GM12891 (cell line): ENCODE results near the gene SPPL3.
A peak's percentile ranks its signal among the peaks of the same experiment; 100 is the strongest.

Experiments used
- DNase-seq: peaks from one replicate; pipeline ENCODE4 v3.0.0; 2011; ENCODE audit warnings: low spot score; ENCODE audit not compliant: insufficient read length
- FAIRE-seq: peaks from 2 replicates; lab custom pipeline; 2011; peaks lifted over from hg19 to GRCh38; lab: Jason Lieb, UNC
- PAX5 ChIP-seq: IDR thresholded peaks from 2 replicates; pipeline ENCODE4 v1.6.1; 2011; ENCODE audit warnings: low read length, moderate library complexity, mild to moderate bottlenecking; ENCODE audit not compliant: insufficient read depth, severe bottlenecking
- POLR2A ChIP-seq: IDR thresholded peaks from 2 replicates; pipeline ENCODE4 v1.6.1; 2011; ENCODE audit warnings: low read depth, low read length, control low read depth
- POLR2AphosphoS5 ChIP-seq: IDR thresholded peaks from 2 replicates; pipeline ENCODE4 v1.6.1; 2011; ENCODE audit warnings: low read depth, low read length, control low read depth
- POU2F2 ChIP-seq: IDR thresholded peaks from 2 replicates; pipeline ENCODE4 v1.6.1; 2011; ENCODE audit warnings: low read depth, mild to moderate bottlenecking, control low read depth, low read length, moderate library complexity
- SPI1 ChIP-seq: IDR thresholded peaks from 2 replicates; pipeline ENCODE4 v1.6.1; 2011; ENCODE audit warnings: low read depth, low read length, control low read depth
- TAF1 ChIP-seq: IDR thresholded peaks from 2 replicates; pipeline ENCODE4 v1.6.1; 2011; ENCODE audit warnings: low read depth, low read length, control low read depth

Gene SPPL3

DNA sequence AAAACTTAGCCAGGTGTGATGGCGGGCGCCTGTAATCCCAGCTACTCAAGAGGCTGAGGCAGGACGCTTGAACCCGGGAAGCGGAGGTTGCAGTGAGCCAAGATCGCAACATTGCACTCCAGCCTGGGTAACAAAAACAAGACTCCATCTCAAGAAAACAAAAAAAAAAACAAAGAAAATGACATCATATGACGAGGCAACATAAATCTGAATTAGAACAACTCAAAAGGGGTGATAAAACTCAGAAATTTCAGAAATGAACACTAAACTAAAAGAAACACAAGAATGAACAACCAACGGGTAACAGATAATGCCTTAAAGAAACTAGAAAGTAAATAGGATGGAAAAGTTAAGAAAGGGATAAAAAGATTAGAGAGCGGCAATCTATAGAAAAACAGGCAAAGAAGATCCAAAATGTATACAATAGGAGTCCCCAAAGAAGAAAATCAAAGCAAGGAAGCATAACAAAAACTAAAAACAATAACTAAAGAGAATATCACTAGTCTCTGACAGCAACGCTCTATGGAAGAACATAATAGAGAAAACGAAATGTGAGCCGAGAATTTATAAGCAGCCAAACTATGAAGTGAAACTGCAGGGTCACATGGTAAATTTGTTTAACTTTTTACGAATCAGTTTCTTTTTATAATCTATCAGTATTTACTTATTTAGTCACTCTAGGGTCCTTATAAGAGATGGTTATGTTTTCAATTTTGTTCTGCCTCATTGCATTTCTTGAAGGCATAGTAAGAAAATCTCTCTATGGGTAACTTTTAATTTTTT, 45.7 kb downstream of the SPPL3 start:
- peak; percentile 20 for FAIRE-seq
- TF ChIP-seq POLR2A: no peak
- no peak for DNase-seq

GRCh38 chr12:120856980-120857379, 47.2 kb downstream of the SPPL3 start:
- no peak for DNase-seq
- no peak for FAIRE-seq
- no peak for TF ChIP-seq POLR2A
- TF ChIP-seq TAF1: no peak
- TF ChIP-seq POU2F2: no peak
- TF ChIP-seq POLR2AphosphoS5: no peak
- TF ChIP-seq SPI1: no peak
- TF ChIP-seq PAX5: no peak

- no peak for TF ChIP-seq POLR2AphosphoS5
- no peak for TF ChIP-seq SPI1
- TF ChIP-seq PAX5: no peak
- TF ChIP-seq POLR2A: no peak
- no peak for TF ChIP-seq TAF1
- no peak for TF ChIP-seq POU2F2
- DNase-seq (no peak), FAIRE-seq (peak; percentile 62)
Observed at GRCh38 chr12:120855823-120856588, 48.2 kb downstream of the SPPL3 start.

DNA sequence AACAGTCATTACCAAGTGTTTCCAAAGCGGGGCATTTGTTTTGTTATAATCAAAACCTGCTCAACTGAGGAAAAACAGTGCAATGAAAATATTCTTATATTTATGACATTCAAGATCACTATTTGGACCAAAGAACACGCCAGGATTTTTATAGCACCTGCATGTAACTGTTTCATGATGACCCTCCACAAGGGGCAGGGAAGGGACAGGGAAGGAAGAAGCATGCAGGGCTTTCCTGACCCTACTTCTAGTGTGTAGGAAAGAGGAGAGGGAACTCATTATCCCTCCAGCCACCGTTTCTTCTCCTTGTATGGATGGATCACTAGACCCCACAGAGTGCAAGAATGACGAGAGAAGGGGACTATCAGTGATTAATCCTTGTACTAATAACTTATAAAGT, 49.4 kb downstream of the SPPL3 start:
- TF ChIP-seq TAF1: no peak
- no peak for TF ChIP-seq POLR2A
- TF ChIP-seq POLR2AphosphoS5: no peak
- TF ChIP-seq PAX5: no peak
- TF ChIP-seq POU2F2: no peak
- DNase-seq: no peak
- no peak for FAIRE-seq

GRCh38 chr12:120853188-120853587, 51.0 kb downstream of the SPPL3 start:
- TF ChIP-seq POLR2AphosphoS5: no peak
- TF ChIP-seq PAX5: no peak
- TF ChIP-seq SPI1: no peak
- no peak for TF ChIP-seq POU2F2
- no peak for TF ChIP-seq POLR2A
- no peak for TF ChIP-seq TAF1
- DNase-seq (no peak), FAIRE-seq (no peak)

- TF ChIP-seq POLR2A (no peak), TAF1 (no peak), SPI1 (no peak), PAX5 (no peak), POLR2AphosphoS5 (no peak), POU2F2 (no peak)
- FAIRE-seq: no peak
- DNase-seq: no peak
Observed at GRCh38 chr12:120851944-120852343, 52.2 kb downstream of the SPPL3 start.

DNA sequence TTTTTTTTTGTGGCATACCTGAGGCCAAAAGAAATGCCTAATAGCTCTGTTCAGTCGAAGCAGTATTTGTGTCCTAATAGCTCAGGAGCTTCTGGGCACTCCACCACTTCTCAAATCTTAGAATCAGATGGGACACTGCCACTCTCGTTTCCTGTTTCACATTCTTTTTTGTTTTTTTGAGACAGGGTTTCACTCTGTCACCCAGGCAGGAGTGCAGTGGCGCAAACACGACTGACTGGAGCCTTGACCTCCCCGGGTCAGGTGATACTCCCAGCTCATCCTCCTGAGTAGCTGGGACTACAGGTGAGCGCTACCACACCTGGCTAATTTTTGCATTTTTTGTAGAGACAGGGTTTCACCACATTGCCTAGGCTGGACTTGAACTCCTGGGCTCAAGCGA, 52.7 kb downstream of the SPPL3 start:
- TF ChIP-seq PAX5: no peak
- peak; percentile 76 for TF ChIP-seq SPI1
- no peak for TF ChIP-seq POLR2A
- FAIRE-seq (peak; percentile 85), DNase-seq (no peak)

DNA sequence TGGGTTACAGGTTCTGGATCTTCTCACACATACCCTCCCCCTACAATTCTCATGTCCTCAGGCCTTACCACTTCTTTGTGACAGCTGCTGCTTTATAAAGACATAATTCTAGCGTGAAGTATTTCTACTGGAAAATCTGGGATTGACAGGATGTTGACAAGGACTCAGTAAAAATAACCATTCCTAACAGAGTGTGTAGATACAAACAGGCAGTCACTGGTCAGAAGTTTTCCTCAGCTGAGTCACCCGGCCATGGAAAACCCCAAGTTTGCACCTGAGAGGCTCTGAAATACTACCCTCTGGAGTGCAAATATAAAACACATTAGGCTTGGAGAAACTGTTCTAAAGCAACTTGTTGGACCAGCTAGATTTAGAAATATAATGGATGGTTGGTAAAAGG, 54.4 kb downstream of the SPPL3 start:
- FAIRE-seq (peak; percentile 5), DNase-seq (no peak)
- no peak for TF ChIP-seq POLR2A
- TF ChIP-seq TAF1: no peak
- TF ChIP-seq POLR2AphosphoS5: no peak
- TF ChIP-seq PAX5: no peak

- TF ChIP-seq POU2F2: no peak
- TF ChIP-seq POLR2A: no peak
- no peak for TF ChIP-seq POLR2AphosphoS5
- TF ChIP-seq TAF1: no peak
- no peak for TF ChIP-seq PAX5
- TF ChIP-seq SPI1: no peak; the same call in 1 of the 2 replicates
- FAIRE-seq (peak; percentile 90), DNase-seq (no peak)
Observed at GRCh38 chr12:120847814-120848213, 56.3 kb downstream of the SPPL3 start.

DNA sequence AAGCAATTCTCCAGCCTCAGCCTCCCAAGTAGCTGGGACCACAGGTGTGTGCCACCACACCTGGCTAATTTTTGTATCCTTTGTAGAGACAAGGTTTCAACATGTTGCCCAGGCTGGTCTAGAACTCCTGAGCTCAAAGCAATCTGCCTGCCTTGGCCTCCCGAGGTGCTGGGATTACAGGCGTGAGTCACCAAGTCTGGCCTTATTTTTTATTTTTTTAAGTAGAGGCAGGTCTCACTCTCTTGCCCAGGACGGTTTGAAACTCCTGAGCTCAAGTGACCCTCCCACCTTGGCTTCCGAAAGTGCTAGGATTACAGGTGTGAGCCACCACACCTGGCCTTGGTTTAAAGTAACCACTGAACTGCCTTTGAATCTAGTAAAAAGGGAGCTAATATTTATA, 56.8 kb downstream of the SPPL3 start:
- TF ChIP-seq TAF1 (no peak), SPI1 (no peak), POLR2A (no peak), PAX5 (no peak), POLR2AphosphoS5 (no peak), POU2F2 (no peak)
- FAIRE-seq (no peak), DNase-seq (no peak)
